Stimulated activated naive CD8-positive, alpha-beta T cell treated with anti-CD3 and anti-CD28 coated beads, Interleukin-15, Interleukin-2, amounts not matched to agents 100 ng/mL and 50 ng/mL, for 24 hours (primary cell): Measurements from ENCODE around the gene BABAM2.
"Not testable (repeated sequence)": the region's sequence is repeated elsewhere in the genome, so short reads cannot be mapped to it uniquely, and the experiment has no call there.

Source experiments
- H3K27ac Mint-ChIP-seq: one replicate; pipeline ENCODE4 v1.8.0; 2021; ENCODE audit warnings: mild to moderate bottlenecking, mixed read lengths
- H3K27me3 Mint-ChIP-seq: one replicate; pipeline ENCODE4 v1.8.0; 2021; ENCODE audit warnings: mixed read lengths
- H3K36me3 Mint-ChIP-seq: one replicate; pipeline ENCODE4 v1.8.0; 2021; ENCODE audit warnings: low read depth, mixed read lengths
- H3K4me1 Mint-ChIP-seq: one replicate; pipeline ENCODE4 v1.8.0; 2021; ENCODE audit warnings: low read depth, mixed read lengths
- H3K4me3 Mint-ChIP-seq: one replicate; pipeline ENCODE4 v1.8.0; 2021; ENCODE audit warnings: mild to moderate bottlenecking, mixed read lengths
- H3K9me3 Mint-ChIP-seq: one replicate; pipeline ENCODE4 v1.8.0; 2021; ENCODE audit warnings: mixed read lengths

The BABAM2 gene

GRCh38 chr2:27959496-27959895 lies 69.0 kb downstream of the BABAM2 start:
- Mint-ChIP-seq H3K9me3 (no peaks in the 10 kb centered on the region), H3K27me3 (no peaks in the 10 kb centered on the region), H3K36me3 (peaks cover 17% of the 10 kb centered on the region), H3K27ac (no peak overlapping the region), H3K4me1 (peaks cover 82% of the 10 kb centered on the region), H3K4me3 (no peak overlapping the region)

- Mint-ChIP-seq H3K4me1 (peaks cover 82% of the 10 kb centered on the region), H3K9me3 (no peaks in the 10 kb centered on the region), H3K27me3 (no peaks in the 10 kb centered on the region), H3K4me3 (no peak overlapping the region), H3K27ac (peak overlapping the region; percentile 53), H3K36me3 (peaks cover 17% of the 10 kb centered on the region)
These were observed 69.8 kb downstream of the BABAM2 start for GRCh38 chr2:27960237-27960912.

- no peaks in the 10 kb centered on the region for H3K27me3 Mint-ChIP-seq
- H3K9me3 Mint-ChIP-seq, result no peaks in the 10 kb centered on the region
- no peak overlapping the region for H3K27ac Mint-ChIP-seq
- H3K4me3 Mint-ChIP-seq, result no peak overlapping the region
- peaks cover 24% of the 10 kb centered on the region for H3K36me3 Mint-ChIP-seq
- H3K4me1 Mint-ChIP-seq, result peaks cover 81% of the 10 kb centered on the region
These were observed 71.5 kb downstream of the BABAM2 start for GRCh38 chr2:27962006-27962405.

GRCh38 chr2:27963472-27963871 lies 72.9 kb downstream of the BABAM2 start:
- peaks cover 77% of the 10 kb centered on the region for H3K4me1 Mint-ChIP-seq
- no peak overlapping the region for H3K27ac Mint-ChIP-seq
- H3K9me3 Mint-ChIP-seq, result peaks cover 6% of the 10 kb centered on the region
- no peak overlapping the region for H3K4me3 Mint-ChIP-seq
- peaks cover 29% of the 10 kb centered on the region for H3K36me3 Mint-ChIP-seq
- H3K27me3 Mint-ChIP-seq, result no peaks in the 10 kb centered on the region

GRCh38 chr2:27964067-27964466 lies 73.5 kb downstream of the BABAM2 start:
- Mint-ChIP-seq H3K4me3 (no peak overlapping the region), H3K4me1 (peaks cover 71% of the 10 kb centered on the region), H3K9me3 (peaks cover 10% of the 10 kb centered on the region), H3K27ac (no peak overlapping the region), H3K27me3 (no peaks in the 10 kb centered on the region), H3K36me3 (peaks cover 33% of the 10 kb centered on the region)

GRCh38 chr2:27965841-27966240 lies 75.3 kb downstream of the BABAM2 start:
- H3K9me3 Mint-ChIP-seq, result peaks cover 15% of the 10 kb centered on the region
- peak overlapping the region; percentile 3 for H3K4me3 Mint-ChIP-seq
- peak overlapping the region; percentile 34 for H3K27ac Mint-ChIP-seq
- peaks cover 60% of the 10 kb centered on the region for H3K4me1 Mint-ChIP-seq
- H3K36me3 Mint-ChIP-seq, result peaks cover 47% of the 10 kb centered on the region
- H3K27me3 Mint-ChIP-seq, result no peaks in the 10 kb centered on the region

GRCh38 chr2:27966466-27966865 lies 75.9 kb downstream of the BABAM2 start:
- no peak overlapping the region for H3K4me3 Mint-ChIP-seq
- no peak overlapping the region for H3K27ac Mint-ChIP-seq
- H3K4me1 Mint-ChIP-seq, result peaks cover 60% of the 10 kb centered on the region
- H3K27me3 Mint-ChIP-seq, result no peaks in the 10 kb centered on the region
- H3K36me3 Mint-ChIP-seq, result peaks cover 47% of the 10 kb centered on the region
- H3K9me3 Mint-ChIP-seq, result peaks cover 15% of the 10 kb centered on the region

GRCh38 chr2:27967076-27967475 lies 76.5 kb downstream of the BABAM2 start:
- peaks cover 47% of the 10 kb centered on the region for H3K36me3 Mint-ChIP-seq
- peaks cover 60% of the 10 kb centered on the region for H3K4me1 Mint-ChIP-seq
- peaks cover 15% of the 10 kb centered on the region for H3K9me3 Mint-ChIP-seq
- H3K4me3 Mint-ChIP-seq, result no peak overlapping the region
- H3K27ac Mint-ChIP-seq, result no peak overlapping the region
- H3K27me3 Mint-ChIP-seq, result no peaks in the 10 kb centered on the region

- not testable (repeated sequence) for H3K4me3 Mint-ChIP-seq, H3K27ac Mint-ChIP-seq, H3K27me3 Mint-ChIP-seq
- Mint-ChIP-seq H3K9me3 (peaks cover 15% of the 10 kb centered on the region), H3K4me1 (peaks cover 60% of the 10 kb centered on the region), H3K36me3 (peaks cover 44% of the 10 kb centered on the region)
These were observed 77.5 kb downstream of the BABAM2 start for GRCh38 chr2:27968045-27968444.

- Mint-ChIP-seq H3K36me3 (peaks cover 39% of the 10 kb centered on the region), H3K4me1 (peaks cover 56% of the 10 kb centered on the region), H3K9me3 (peaks cover 15% of the 10 kb centered on the region)
- H3K4me3 Mint-ChIP-seq, H3K27me3 Mint-ChIP-seq, H3K27ac Mint-ChIP-seq: not testable (repeated sequence)
These were observed 78.4 kb downstream of the BABAM2 start for GRCh38 chr2:27968957-27969356.

GRCh38 chr2:27972311-27972710 lies 81.8 kb downstream of the BABAM2 start:
- Mint-ChIP-seq H3K4me1 (peaks cover 36% of the 10 kb centered on the region), H3K36me3 (peaks cover 26% of the 10 kb centered on the region), H3K27ac (no peak overlapping the region), H3K4me3 (no peak overlapping the region), H3K27me3 (no peaks in the 10 kb centered on the region), H3K9me3 (peaks cover 14% of the 10 kb centered on the region)

GRCh38 chr2:27973592-27973991 lies 83.1 kb downstream of the BABAM2 start:
- Mint-ChIP-seq H3K9me3 (peaks cover 10% of the 10 kb centered on the region), H3K4me3 (no peak overlapping the region), H3K27me3 (no peaks in the 10 kb centered on the region), H3K27ac (no peak overlapping the region), H3K4me1 (peaks cover 43% of the 10 kb centered on the region), H3K36me3 (peaks cover 19% of the 10 kb centered on the region)

GRCh38 chr2:27976308-27976707 lies 85.8 kb downstream of the BABAM2 start:
- Mint-ChIP-seq H3K4me3 (no peak overlapping the region), H3K27ac (no peak overlapping the region), H3K4me1 (peaks cover 48% of the 10 kb centered on the region), H3K27me3 (no peaks in the 10 kb centered on the region), H3K36me3 (no peaks in the 10 kb centered on the region), H3K9me3 (no peaks in the 10 kb centered on the region)

- no peaks in the 10 kb centered on the region for H3K36me3 Mint-ChIP-seq
- no peaks in the 10 kb centered on the region for H3K9me3 Mint-ChIP-seq
- H3K4me1 Mint-ChIP-seq, result peaks cover 39% of the 10 kb centered on the region
- H3K27me3 Mint-ChIP-seq, result no peaks in the 10 kb centered on the region
- peak overlapping the region; percentile 37 for H3K4me3 Mint-ChIP-seq
- peak overlapping the region; percentile 74 for H3K27ac Mint-ChIP-seq
These were observed 87.3 kb downstream of the BABAM2 start for GRCh38 chr2:27977731-27978312.

- H3K4me3 Mint-ChIP-seq, H3K27me3 Mint-ChIP-seq, H3K36me3 Mint-ChIP-seq, H3K27ac Mint-ChIP-seq, H3K9me3 Mint-ChIP-seq: not testable (repeated sequence)
- peaks cover 39% of the 10 kb centered on the region for H3K4me1 Mint-ChIP-seq
These were observed 88.2 kb downstream of the BABAM2 start for GRCh38 chr2:27978761-27979160.

GRCh38 chr2:27980242-27980641 lies 89.7 kb downstream of the BABAM2 start:
- H3K9me3 Mint-ChIP-seq, result no peaks in the 10 kb centered on the region
- H3K27me3 Mint-ChIP-seq, result no peaks in the 10 kb centered on the region
- no peaks in the 10 kb centered on the region for H3K36me3 Mint-ChIP-seq
- peaks cover 37% of the 10 kb centered on the region for H3K4me1 Mint-ChIP-seq
- H3K4me3 Mint-ChIP-seq, result no peak overlapping the region
- H3K27ac Mint-ChIP-seq, result no peak overlapping the region
